D721Med (cell line): Measurements from ENCODE around the gene CITED2.
"Not testable (repeated sequence)": the region's sequence is repeated elsewhere in the genome, so short reads cannot be mapped to it uniquely, and the experiment has no call there.

ENCODE experiments used
- DNase-seq: peaks from one replicate; pipeline ENCODE4 v3.0.0; 2011; ENCODE audit warnings: low spot score; ENCODE audit not compliant: insufficient read length
- FAIRE-seq: peaks from 2 replicates; lab custom pipeline; 2011; peaks lifted over from hg19 to GRCh38; lab: Jason Lieb, UNC
- TF ChIP-seq, protein P1 (sequence below): IDR thresholded peaks from 2 replicates; pipeline ENCODE4 v1.5.1; 2012; ENCODE audit warnings: mild to moderate bottlenecking, control low read depth; ENCODE audit not compliant: insufficient read depth; ENCODE audit errors: missing control alignments

CITED2 gene

GRCh38 chr6:139415365-139415764 is 40.9 kb upstream of the CITED2 start:
- TF ChIP-seq, protein P1, sequence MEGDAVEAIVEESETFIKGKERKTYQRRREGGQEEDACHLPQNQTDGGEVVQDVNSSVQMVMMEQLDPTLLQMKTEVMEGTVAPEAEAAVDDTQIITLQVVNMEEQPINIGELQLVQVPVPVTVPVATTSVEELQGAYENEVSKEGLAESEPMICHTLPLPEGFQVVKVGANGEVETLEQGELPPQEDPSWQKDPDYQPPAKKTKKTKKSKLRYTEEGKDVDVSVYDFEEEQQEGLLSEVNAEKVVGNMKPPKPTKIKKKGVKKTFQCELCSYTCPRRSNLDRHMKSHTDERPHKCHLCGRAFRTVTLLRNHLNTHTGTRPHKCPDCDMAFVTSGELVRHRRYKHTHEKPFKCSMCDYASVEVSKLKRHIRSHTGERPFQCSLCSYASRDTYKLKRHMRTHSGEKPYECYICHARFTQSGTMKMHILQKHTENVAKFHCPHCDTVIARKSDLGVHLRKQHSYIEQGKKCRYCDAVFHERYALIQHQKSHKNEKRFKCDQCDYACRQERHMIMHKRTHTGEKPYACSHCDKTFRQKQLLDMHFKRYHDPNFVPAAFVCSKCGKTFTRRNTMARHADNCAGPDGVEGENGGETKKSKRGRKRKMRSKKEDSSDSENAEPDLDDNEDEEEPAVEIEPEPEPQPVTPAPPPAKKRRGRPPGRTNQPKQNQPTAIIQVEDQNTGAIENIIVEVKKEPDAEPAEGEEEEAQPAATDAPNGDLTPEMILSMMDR, result no peak
- no peak for FAIRE-seq
- DNase-seq, result no peak

DNA sequence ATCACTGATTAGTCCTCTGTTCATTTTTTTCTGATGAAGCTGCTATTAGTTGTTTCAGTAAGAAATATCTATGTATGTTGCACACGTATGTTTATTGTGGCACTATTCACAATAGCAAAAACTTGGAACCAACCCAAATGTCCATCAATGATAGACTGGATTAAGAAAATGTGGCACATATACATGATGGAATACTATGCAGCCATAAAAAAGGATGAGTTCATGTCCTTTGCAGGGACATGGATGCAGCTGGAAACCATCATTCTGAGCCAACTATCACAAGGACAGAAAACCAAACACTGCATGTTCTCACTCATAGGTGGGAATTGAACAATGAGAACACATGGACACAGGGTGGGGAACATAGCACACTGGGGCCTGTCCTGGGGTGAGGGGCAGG is 37.7 kb upstream of the CITED2 start:
- FAIRE-seq, result not testable (repeated sequence)

GRCh38 chr6:139409026-139409425 is 34.6 kb upstream of the CITED2 start:
- no peak for FAIRE-seq
- DNase-seq, result no peak
- TF ChIP-seq, protein P1, result no peak

More for the DNA sequence above, 37.7 kb upstream of the CITED2 start:
- DNase-seq, result not testable (repeated sequence)

DNA sequence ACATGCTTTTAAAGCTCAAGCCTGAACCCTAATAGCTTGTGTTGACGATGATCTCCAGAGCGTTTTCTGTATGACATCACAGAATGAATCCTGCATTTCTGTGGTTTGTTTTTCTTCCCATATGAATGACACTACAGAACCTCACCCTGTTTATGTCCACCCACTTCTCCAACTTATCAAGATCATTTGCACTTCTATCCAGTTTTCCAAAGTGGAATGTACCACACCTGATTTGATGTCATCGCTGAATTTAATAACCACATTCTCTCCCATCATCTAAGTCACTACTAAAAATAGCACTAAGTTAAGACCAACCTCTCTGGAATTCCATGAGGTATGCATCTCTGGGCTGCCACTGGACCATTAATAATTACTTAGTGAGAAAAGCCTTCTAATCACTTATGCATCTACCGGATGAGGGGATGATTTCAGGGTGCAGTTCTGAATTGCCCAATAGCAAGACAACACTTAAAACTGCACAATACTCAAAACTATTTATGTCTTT is 33.3 kb upstream of the CITED2 start:
- DNase-seq (no peak), FAIRE-seq (no peak)
- TF ChIP-seq, protein P1, result no peak

GRCh38 chr6:139406577-139407343 is 32.3 kb upstream of the CITED2 start:
- TF ChIP-seq, protein P1, result no peak
- no peak for FAIRE-seq
- no peak for DNase-seq

GRCh38 chr6:139402876-139403386 is 28.5 kb upstream of the CITED2 start:
- FAIRE-seq, result no peak
- no peak for DNase-seq
- TF ChIP-seq, protein P1, result no peak

GRCh38 chr6:139398658-139399057 is 24.2 kb upstream of the CITED2 start:
- FAIRE-seq, result no peak
- TF ChIP-seq, protein P1, result no peak
- no peak for DNase-seq
